ENCODE results near the gene KCTD2. TPM values are rescaled to one million over a fixed set of nuclear protein-coding genes. Genes with fewer than 3 reads are reported as not detected.
A peak's percentile ranks its signal among the peaks of the same experiment; 100 is the strongest.

KCTD2 gene
- total and polyA plus RNA-seq, 2 of the 13 experiments (the other 11 are each of a cell fraction or from before 2014, with no cell fraction given): 28.3 to 32.6 TPM

GRCh38 chr17:75087558-75088453 lies 40.8 kb downstream of the KCTD2 start, which contains the start of gene SLC16A5 (continued):
- TF ChIP-seq PCBP2 (optimal IDR thresholded peaks at IDR 0.05; ENCODE audit: low read depth, low read length, poor library complexity, severe bottlenecking) (no peak), SMAD9 (CRISPR knock-in tag; IDR thresholded peaks at IDR 0.05) (no peak), PAXIP1 (CRISPR knock-in tag; conservative IDR thresholded peaks at IDR 0.05) (peak; percentile 55; the same call in 1 of the 2 replicates), ZXDC (CRISPR knock-in tag; IDR thresholded peaks at IDR 0.05) (no peak), ZNF337 (CRISPR knock-in tag; IDR thresholded peaks at IDR 0.05; ENCODE audit: borderline replicate concordance, low read depth) (no peak), CHD4 (IDR thresholded peaks at IDR 0.05; ENCODE audit: borderline replicate concordance, low read length) (no peak), SP1 (IDR thresholded peaks at IDR 0.05) (no peak), SP1 (CRISPR knock-in tag; IDR thresholded peaks at IDR 0.05) (peak; percentile 61), GABPA (IDR thresholded peaks at IDR 0.05; ENCODE audit: low read depth, low read length) (no peak), GABPA (CRISPR knock-in tag; IDR thresholded peaks at IDR 0.05; ENCODE audit: low read depth) (peak; percentile 37; the same call in 1 of the 2 replicates), ZNF841 (CRISPR knock-in tag; IDR thresholded peaks at IDR 0.05; ENCODE audit: borderline replicate concordance) (no peak), ETV5 (CRISPR knock-in tag; IDR thresholded peaks at IDR 0.05; ENCODE audit: borderline replicate concordance) (peak; percentile 90), ZNF660 (CRISPR knock-in tag; IDR thresholded peaks at IDR 0.05; ENCODE audit: borderline replicate concordance, low read depth) (no peak), FIP1L1 (IDR thresholded peaks at IDR 0.05; ENCODE audit: borderline replicate concordance, insufficient read depth, low read depth, low read length) (no peak), TFE3 (CRISPR knock-in tag; IDR thresholded peaks at IDR 0.05) (no peak; the same call in 1 of the 2 replicates), YEATS4 (CRISPR knock-in tag; IDR thresholded peaks at IDR 0.05; ENCODE audit: borderline replicate concordance) (no peak), POLR2AphosphoS5 (IDR thresholded peaks at IDR 0.05; ENCODE audit: low read depth, low read length) (peak; percentile 32; the same call in 1 of the 2 replicates), SMAD1 (CRISPR knock-in tag; IDR thresholded peaks at IDR 0.05; ENCODE audit: borderline replicate concordance, low read depth) (no peak), ZNF562 (CRISPR knock-in tag; IDR thresholded peaks at IDR 0.05; ENCODE audit: borderline replicate concordance) (no peak), ZNF577 (CRISPR knock-in tag; IDR thresholded peaks at IDR 0.05; ENCODE audit: borderline replicate concordance, low read depth) (no peak), KLF12 (CRISPR knock-in tag; IDR thresholded peaks at IDR 0.05; ENCODE audit: borderline replicate concordance) (peak; percentile 76; the same call in 1 of the 2 replicates), SMARCC2 (IDR thresholded peaks at IDR 0.05) (no peak)

Measured in HepG2 (cell line).